Tibial nerve (tissue), 4 donors: ENCODE data around the gene MYO7A. TPM values are rescaled to one million over a fixed set of nuclear protein-coding genes. Genes with fewer than 3 reads are reported as not detected.

Experiments used
- DNase-seq, 2 donors: peaks; one replicate each; pipeline ENCODE4 v3.0.0-alpha.2; 2019; ENCODE audit warnings: low spot score in 2 of 2
- H3K27ac ChIP-seq, 4 donors: fragments of 200-600 bp; sonication (generic) in 3 of 4; one replicate each; pipeline ENCODE4 v1.5.1; 2017 to 2019; ENCODE audit warnings: mild to moderate bottlenecking in 1 of 4
- H3K27me3 ChIP-seq, 2 donors: fragments of 200-600 bp; sonication (generic) in 1 of 2; one replicate each; pipeline versions ENCODE4 v1.5.1 to v1.6.0; 2017 to 2019
- H3K36me3 ChIP-seq, 3 donors: fragments of 200-600 bp; sonication (generic); one replicate each; pipeline ENCODE4 v1.5.1; 2018 to 2019
- H3K4me1 ChIP-seq, 4 donors: fragments of 200-600 bp; sonication (generic) in 3 of 4; one replicate each; pipeline ENCODE4 v1.5.1; 2017 to 2019
- H3K4me3 ChIP-seq, 4 donors: fragments of 200-600 bp; sonication (generic) in 3 of 4; one replicate each; pipeline ENCODE4 v1.5.1; 2017 to 2019; ENCODE audit warnings: mild to moderate bottlenecking in 1 of 4, moderate library complexity in 1 of 4
- H3K9me3 ChIP-seq, 4 donors: fragments of 200-600 bp; sonication (generic) in 3 of 4; one replicate each; pipeline ENCODE4 v1.5.1; 2017 to 2019
- CTCF ChIP-seq, 5 experiments: fragments of 200-600 bp in 3 of 5; fragments of 450-650 bp in 2 of 5; sonication (generic) in 3 of 5; IDR thresholded peaks; one replicate each; pipeline ENCODE4 v1.5.1; 2016 to 2019; ENCODE audit warnings: antibody characterized with exemption in 5 of 5, mild to moderate bottlenecking in 3 of 5, moderate library complexity in 2 of 5
- EP300 ChIP-seq, 2 donors: sonication (generic); formaldehyde crosslinking; IDR thresholded peaks; one replicate each; pipeline ENCODE4 v1.6.1; 2017; ENCODE audit warnings: antibody characterized with exemption in 2 of 2, mild to moderate bottlenecking in 1 of 2
- POLR2A ChIP-seq, 2 donors: fragments of 450-650 bp; IDR thresholded peaks; one replicate each; pipeline ENCODE4 v1.6.1; 2017; ENCODE audit warnings: antibody characterized with exemption in 2 of 2, mild to moderate bottlenecking in 2 of 2, moderate library complexity in 2 of 2
- WGBS, 2 donors: methylation state at CpG; one replicate each; pipeline ENCODE4 v1.1.5; 2018; 5-methylcytosine and 5-hydroxymethylcytosine counted together
- total RNA-seq, 4 donors: library from RNA; depleted of rRNA; stranded (reverse); fragments of >200 nt; gene quantifications; one replicate each; pipeline ENCODE4 v1.1.0, GENCODE V29; 2016

Gene MYO7A
- total RNA-seq, 4 donors from 2014 or later = 12.6 to 45.0 (median 24.4) TPM

DNA sequence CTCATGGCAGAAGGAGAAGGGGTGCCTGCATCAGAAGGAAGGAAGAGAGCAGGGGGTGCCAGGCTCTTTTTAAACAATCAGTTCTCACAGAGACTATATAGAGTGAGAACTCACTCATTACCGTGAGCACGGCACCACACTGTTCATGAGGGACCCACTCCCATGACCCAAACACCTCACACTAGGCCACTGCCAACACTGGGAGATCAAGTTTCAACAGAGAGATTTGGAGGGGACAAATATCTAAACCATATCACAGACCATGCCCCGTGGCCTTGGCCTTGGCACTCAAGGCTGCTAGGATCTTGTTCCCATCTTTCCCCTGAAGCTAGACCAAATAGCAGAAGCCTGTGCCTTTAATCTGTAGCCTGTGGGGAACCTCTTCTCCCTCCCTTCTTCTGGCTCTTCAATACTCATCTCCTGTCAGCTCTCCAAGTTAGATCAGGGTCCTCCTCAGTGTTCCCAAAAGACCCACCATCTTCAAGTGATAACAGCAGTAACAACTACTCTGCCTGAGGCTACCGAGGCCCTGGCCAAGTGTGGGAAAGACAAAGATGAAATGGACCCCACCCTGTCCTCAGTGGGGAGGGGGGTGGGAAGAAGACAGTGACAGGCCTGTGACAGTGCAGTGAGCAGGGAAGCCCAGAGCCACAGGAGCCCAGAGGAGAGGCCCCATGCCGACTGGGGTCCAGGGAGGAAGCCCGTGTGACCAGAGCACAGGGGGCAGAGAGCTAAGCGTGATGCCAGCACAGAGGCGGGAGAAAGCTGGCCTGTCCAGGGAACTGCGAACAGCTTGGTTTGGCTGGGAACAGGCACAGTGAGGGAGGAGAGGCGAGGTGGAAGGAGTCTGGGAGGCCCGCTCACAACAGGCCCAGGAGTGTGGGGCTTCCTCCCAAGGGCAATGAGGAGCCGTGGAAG is 72.6 kb downstream of the MYO7A start:
- no peaks in the 10 kb centered on the region for H3K27me3 ChIP-seq
- no peak for DNase-seq
- H3K9me3 ChIP-seq = no peaks in the 10 kb centered on the region
- no peaks in the 10 kb centered on the region for H3K36me3 ChIP-seq
- H3K4me3 ChIP-seq = no peak overlapping the region
- TF ChIP-seq POLR2A (IDR thresholded peaks at IDR 0.05) (no peak), EP300 (IDR thresholded peaks at IDR 0.05) (no peak), CTCF (IDR thresholded peaks at IDR 0.05) (no peak)
- WGBS, 2 donors = 64 to 72% methylated on average over 11 of the region's 12 CpGs
- H3K4me1 ChIP-seq = no peaks in the 10 kb centered on the region
- H3K27ac ChIP-seq = no peak overlapping the region

- H3K4me1 ChIP-seq = no peaks in the 10 kb centered on the region
- WGBS, 2 donors = 56 to 80% methylated on average over 7 to 11 of the region's 11 CpGs
- TF ChIP-seq POLR2A (IDR thresholded peaks at IDR 0.05) (no peak), EP300 (IDR thresholded peaks at IDR 0.05) (no peak), CTCF (IDR thresholded peaks at IDR 0.05) (no peak)
- H3K27me3 ChIP-seq = no peaks in the 10 kb centered on the region
- no peak overlapping the region for H3K4me3 ChIP-seq
- no peak for DNase-seq
- no peaks in the 10 kb centered on the region for H3K9me3 ChIP-seq
- no peak overlapping the region for H3K27ac ChIP-seq
- no peaks in the 10 kb centered on the region for H3K36me3 ChIP-seq
These were observed 73.3 kb downstream of the MYO7A start for GRCh38 chr11:77201370-77201769.

DNA sequence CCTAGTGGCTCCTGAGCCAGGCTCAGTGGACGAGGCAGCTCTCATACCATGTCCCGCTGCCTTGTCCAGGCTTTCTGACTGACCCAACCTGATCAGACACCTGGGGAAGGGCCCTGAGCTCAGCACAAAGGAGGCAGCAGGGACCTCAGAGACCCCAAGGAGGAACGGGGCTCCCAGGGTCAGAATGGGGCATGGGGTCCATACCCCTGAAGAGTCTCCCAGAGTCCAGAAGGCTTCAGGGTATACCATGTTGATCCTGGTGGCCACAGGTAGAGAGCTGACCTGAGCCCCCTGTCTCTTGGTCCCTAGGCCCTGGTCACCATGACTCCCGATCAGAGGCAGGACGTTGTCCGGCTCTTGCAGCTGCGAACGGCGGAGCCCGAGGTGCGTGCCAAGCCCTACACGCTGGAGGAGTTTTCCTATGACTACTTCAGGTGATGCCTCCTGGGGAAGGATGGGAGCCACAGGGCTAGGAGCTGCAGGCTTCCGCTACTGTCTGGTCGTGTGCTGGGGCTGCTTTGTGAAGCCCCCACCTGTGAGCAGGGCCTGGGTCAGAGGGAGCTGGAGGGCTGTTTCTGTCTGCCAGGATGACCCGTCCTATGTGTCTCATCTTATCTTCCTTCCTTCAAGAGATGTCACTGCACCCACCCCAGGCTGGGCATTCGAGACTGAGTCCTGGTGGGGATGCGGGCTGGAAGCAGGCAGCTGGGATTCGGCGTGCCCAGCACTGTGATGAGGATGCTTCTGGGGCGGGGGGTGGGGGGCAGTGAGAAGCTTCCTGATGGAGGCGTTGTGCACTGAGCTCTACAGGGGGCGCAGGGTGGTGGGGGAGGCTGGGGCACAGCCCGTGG is 74.2 kb downstream of the MYO7A start:
- Histone ChIP-seq H3K9me3 (no peaks in the 10 kb centered on the region), H3K4me3 (no peak overlapping the region), H3K36me3 (no peaks in the 10 kb centered on the region), H3K27me3 (no peaks in the 10 kb centered on the region), H3K4me1 (no peaks in the 10 kb centered on the region), H3K27ac (no peak overlapping the region)
- TF ChIP-seq POLR2A (IDR thresholded peaks at IDR 0.05) = no peak
- no peak for TF ChIP-seq EP300 (IDR thresholded peaks at IDR 0.05)
- TF ChIP-seq CTCF (IDR thresholded peaks at IDR 0.05) = no peak
- 86 to 92% methylated on average over 9 to 23 of the region's 23 CpGs for WGBS, 2 donors
- DNase-seq = no peak

- 84 to 87% methylated on average over 23 to 25 of the region's 25 CpGs for WGBS, 2 donors
- DNase-seq = no peak
- no peaks in the 10 kb centered on the region for H3K27me3 ChIP-seq
- H3K4me1 ChIP-seq = peaks cover 0 to 8% (median 0%) of the 10 kb centered on the region in 4 donors
- no peak overlapping the region for H3K27ac ChIP-seq
- no peak overlapping the region for H3K4me3 ChIP-seq
- no peaks in the 10 kb centered on the region for H3K9me3 ChIP-seq
- no peak for TF ChIP-seq CTCF (IDR thresholded peaks at IDR 0.05)
- no peak for TF ChIP-seq POLR2A (IDR thresholded peaks at IDR 0.05)
- TF ChIP-seq EP300 (IDR thresholded peaks at IDR 0.05) = no peak
- no peaks in the 10 kb centered on the region for H3K36me3 ChIP-seq
These were observed 75.2 kb downstream of the MYO7A start for GRCh38 chr11:77202941-77203900.
